T-helper 2 cell treated with Interferon-gamma antibody and Interleukin-4, amounts not matched to agents 5 μg/mL and 100 μg/mL, for 36 hours (primary cell): ENCODE measurements around the gene NEK4.
A peak's percentile ranks its signal among the peaks of the same experiment; 100 is the strongest.
"Not testable (repeated sequence)": the region's sequence is repeated elsewhere in the genome, so short reads cannot be mapped to it uniquely, and the experiment has no call there.

Experiments
- DNase-seq: peaks from one replicate; pipeline ENCODE4 v3.0.0; 2021; ENCODE audit warnings: low spot score
- H3K27ac Mint-ChIP-seq: one replicate; pipeline ENCODE4 v1.8.0; 2021; ENCODE audit warnings: mild to moderate bottlenecking, mixed read lengths
- H3K27me3 Mint-ChIP-seq: one replicate; pipeline ENCODE4 v1.8.0; 2021; ENCODE audit warnings: low read depth, mixed read lengths
- H3K36me3 Mint-ChIP-seq: one replicate; pipeline ENCODE4 v1.8.0; 2021; ENCODE audit warnings: low read depth, mixed read lengths
- H3K4me1 Mint-ChIP-seq: one replicate; pipeline ENCODE4 v1.8.0; 2021; ENCODE audit warnings: low read depth, mixed read lengths
- H3K4me3 Mint-ChIP-seq: one replicate; pipeline ENCODE4 v1.8.0; 2022; ENCODE audit warnings: mild to moderate bottlenecking, moderate library complexity, mixed read lengths
- H3K9me3 Mint-ChIP-seq: one replicate; pipeline ENCODE4 v1.8.0; 2021; ENCODE audit warnings: mixed read lengths

Gene NEK4

GRCh38 chr3:52777959-52778805 lies 7.4 kb upstream of the NEK4 start:
- no peaks in the 10 kb centered on the region for H3K4me1 Mint-ChIP-seq
- no peaks in the 10 kb centered on the region for H3K9me3 Mint-ChIP-seq
- no peaks in the 10 kb centered on the region for H3K36me3 Mint-ChIP-seq
- H3K4me3 Mint-ChIP-seq = no peak overlapping the region
- no peak overlapping the region for H3K27ac Mint-ChIP-seq
- DNase-seq = no peak
- H3K27me3 Mint-ChIP-seq = no peaks in the 10 kb centered on the region

GRCh38 chr3:52777127-52777958 lies 6.6 kb upstream of the NEK4 start, which contains the start of gene ITIH1:
Gene ITIH1 (plus strand): TSS chr3:52777599. CDS start chr3:52777616, 17 bp downstream.
- Mint-ChIP-seq H3K9me3 (no peaks in the 10 kb centered on the region), H3K36me3 (no peaks in the 10 kb centered on the region), H3K27me3 (no peaks in the 10 kb centered on the region), H3K27ac (no peak within 1 kb of the TSS), H3K4me1 (no peaks in the 10 kb centered on the region), H3K4me3 (no peak within 1 kb of the TSS)
- no peak for DNase-seq

DNA sequence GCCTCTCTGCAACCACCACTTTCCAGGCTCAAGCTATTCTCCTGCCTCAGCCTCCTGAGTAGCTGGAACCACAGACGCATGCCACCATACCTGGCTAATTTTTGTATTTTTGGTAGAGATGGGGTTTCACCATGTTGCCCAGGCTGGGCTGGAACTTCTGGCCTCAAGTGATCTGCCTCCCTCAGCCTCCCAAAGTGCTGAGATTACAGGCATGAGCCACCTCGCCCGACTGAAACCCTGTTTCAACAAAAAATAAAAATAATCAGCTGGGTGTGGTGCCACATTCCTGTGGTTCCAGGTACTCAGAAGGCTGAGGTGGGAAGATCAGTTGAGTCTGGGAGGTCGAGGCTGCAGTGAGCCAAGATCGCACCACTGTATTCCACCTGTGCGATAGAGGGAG lies 5.7 kb upstream of the NEK4 start:
- H3K27ac Mint-ChIP-seq, DNase-seq: not testable (repeated sequence)

DNA sequence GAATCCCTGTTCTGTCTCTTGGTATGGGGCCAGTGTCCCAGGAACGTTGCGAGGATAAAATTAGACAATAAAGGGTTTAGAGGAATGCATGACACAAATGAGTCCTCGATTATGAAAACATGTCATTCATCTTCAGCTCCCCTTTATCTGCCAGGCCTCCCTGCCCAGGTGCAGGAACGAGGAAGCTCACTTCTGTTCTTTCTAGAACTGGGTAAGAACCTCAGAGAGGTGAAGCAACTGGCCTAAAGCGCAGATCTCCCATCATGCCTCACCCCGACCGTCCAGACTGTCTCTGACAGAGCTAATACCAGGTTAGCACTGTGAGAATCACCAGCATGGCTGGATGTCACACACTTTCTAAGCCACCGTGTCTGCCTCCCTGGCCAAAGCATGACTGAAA lies 5.1 kb upstream of the NEK4 start:
- Mint-ChIP-seq H3K27me3 (no peaks in the 10 kb centered on the region), H3K27ac (no peak overlapping the region), H3K4me3 (no peak overlapping the region), H3K36me3 (no peaks in the 10 kb centered on the region), H3K9me3 (no peaks in the 10 kb centered on the region), H3K4me1 (peaks cover 8% of the 10 kb centered on the region)
- no peak for DNase-seq

More for the DNA sequence above, 5.7 kb upstream of the NEK4 start:
- H3K4me1 Mint-ChIP-seq, H3K9me3 Mint-ChIP-seq, H3K4me3 Mint-ChIP-seq, H3K36me3 Mint-ChIP-seq, H3K27me3 Mint-ChIP-seq: not testable (repeated sequence)

DNA sequence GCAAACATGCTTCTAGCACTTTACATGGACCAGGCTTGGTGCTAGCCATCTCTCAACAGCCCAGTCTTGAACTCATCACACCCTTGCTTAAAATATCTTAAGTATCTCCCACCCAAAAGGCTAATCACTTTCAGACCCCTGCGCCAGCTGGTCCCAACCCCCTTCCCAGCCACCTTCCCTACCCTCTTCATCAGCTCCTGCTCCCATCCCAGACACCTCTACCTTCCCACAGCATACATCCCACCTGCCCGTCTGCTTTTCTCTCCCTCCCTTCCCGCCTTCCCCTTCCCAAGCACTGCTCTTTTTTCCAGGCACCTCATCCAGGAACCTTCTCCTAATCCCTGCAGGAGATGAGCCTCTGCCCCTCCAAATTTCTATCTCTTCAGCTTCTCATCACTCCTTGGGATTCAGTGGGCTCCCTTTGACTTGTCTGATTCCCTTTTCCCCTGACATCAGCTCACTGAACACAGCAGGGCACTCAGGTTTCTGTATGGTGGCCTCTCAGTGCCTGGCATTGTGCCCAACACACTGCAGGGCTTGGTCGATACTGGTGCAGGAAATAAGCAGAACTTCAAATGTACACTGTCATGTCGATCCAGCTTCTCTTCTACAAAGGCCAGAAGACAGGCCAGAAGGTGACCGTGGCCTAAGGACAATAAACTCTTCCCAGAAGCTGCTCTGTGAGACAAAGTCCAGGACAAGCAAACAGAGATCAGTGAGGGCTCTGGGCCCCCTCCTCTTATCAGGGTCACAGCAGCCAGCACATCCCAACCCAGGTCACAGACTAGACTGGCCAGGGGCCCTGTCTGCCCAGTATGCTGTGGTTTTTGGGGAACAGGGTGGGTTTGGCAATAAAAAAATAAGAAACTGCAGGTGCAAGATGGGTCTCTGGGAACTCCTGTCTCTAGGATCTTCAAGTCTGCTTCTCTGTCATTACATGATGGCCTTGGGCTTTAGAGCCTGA lies 4.4 kb upstream of the NEK4 start:
- no peak for DNase-seq
- H3K27me3 Mint-ChIP-seq = no peaks in the 10 kb centered on the region
- peaks cover 8% of the 10 kb centered on the region for H3K4me1 Mint-ChIP-seq
- no peak overlapping the region for H3K4me3 Mint-ChIP-seq
- no peak overlapping the region for H3K27ac Mint-ChIP-seq
- no peaks in the 10 kb centered on the region for H3K9me3 Mint-ChIP-seq
- H3K36me3 Mint-ChIP-seq = no peaks in the 10 kb centered on the region

- no peak overlapping the region for H3K27ac Mint-ChIP-seq
- H3K4me3 Mint-ChIP-seq = no peak overlapping the region
- no peak for DNase-seq
- H3K9me3 Mint-ChIP-seq = no peaks in the 10 kb centered on the region
- peaks cover 18% of the 10 kb centered on the region for H3K4me1 Mint-ChIP-seq
- H3K36me3 Mint-ChIP-seq = no peaks in the 10 kb centered on the region
- no peaks in the 10 kb centered on the region for H3K27me3 Mint-ChIP-seq
Observed at GRCh38 chr3:52774066-52774713, 3.5 kb upstream of the NEK4 start.

GRCh38 chr3:52773361-52774065 lies 2.8 kb upstream of the NEK4 start:
- no peak for DNase-seq
- no peaks in the 10 kb centered on the region for H3K36me3 Mint-ChIP-seq

DNA sequence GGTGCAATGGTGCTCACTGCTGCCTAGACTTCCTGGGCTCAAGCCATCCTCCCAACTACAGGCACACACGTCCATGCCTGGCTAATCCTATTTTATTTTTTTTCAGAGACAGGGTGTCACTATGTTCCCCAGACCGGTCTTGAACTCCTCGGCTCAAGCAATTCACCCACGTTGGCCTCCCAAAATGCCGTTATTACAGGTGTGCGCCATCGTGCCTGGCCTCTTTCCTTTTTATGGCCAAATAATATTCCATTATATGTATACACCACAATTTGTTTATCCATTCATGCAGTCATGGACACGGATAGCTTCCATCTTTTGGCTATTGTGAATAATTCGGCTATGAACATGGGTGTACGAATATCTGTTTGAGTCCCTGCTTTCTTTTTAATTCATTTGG lies 962 bp upstream of the NEK4 start:
- Mint-ChIP-seq H3K4me3 (peak overlapping the region; percentile 87), H3K27me3 (no peaks in the 10 kb centered on the region), H3K9me3 (no peaks in the 10 kb centered on the region), H3K4me1 (peaks cover 21% of the 10 kb centered on the region), H3K36me3 (peaks cover 3% of the 10 kb centered on the region), H3K27ac (peak overlapping the region; percentile 95)
- no peak for DNase-seq

More at GRCh38 chr3:52773361-52774065, 2.8 kb upstream of the NEK4 start:
- Mint-ChIP-seq H3K27me3 (no peaks in the 10 kb centered on the region), H3K27ac (no peak overlapping the region), H3K4me1 (peaks cover 21% of the 10 kb centered on the region), H3K4me3 (no peak overlapping the region), H3K9me3 (no peaks in the 10 kb centered on the region)

GRCh38 chr3:52771334-52771681 lies 568 bp upstream of the NEK4 start:
- peaks cover 3% of the 10 kb centered on the region for H3K36me3 Mint-ChIP-seq
- DNase-seq = no peak

DNA sequence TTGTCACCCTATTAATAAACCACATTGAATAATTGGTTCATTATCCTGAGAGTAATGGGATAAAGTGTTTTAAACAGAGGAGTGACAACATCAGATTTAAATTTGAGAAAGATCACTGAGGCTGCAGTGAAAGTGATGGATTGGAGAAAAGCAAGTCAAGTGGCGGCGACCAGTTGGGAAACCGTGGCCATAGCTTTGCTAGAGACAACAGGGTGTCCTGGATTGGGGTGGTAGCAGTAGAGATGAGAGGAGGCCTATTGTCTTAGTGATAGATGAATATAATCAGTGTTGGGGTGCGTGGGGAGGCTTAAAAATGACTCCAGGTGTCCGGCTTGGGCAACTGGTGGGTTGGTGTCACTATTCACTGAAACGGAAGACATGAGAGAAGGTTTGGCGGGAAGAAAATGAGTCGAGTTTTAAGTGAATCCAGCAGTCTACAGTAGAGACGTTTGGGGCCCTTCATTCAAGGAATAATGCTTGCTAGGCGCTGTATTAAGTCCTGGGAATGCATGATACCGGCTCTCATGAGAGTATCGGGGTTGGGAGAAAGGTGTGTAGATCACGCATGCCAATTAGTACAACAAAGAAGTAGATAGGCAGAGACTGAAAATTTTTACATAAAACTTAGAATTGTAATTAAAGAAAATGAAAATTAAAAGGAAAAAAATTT lies 819 bp downstream of the NEK4 start:
- Mint-ChIP-seq H3K4me3 (peak overlapping the region; percentile 87), H3K4me1 (peaks cover 21% of the 10 kb centered on the region), H3K9me3 (no peaks in the 10 kb centered on the region), H3K36me3 (peaks cover 8% of the 10 kb centered on the region), H3K27ac (peak overlapping the region; percentile 81), H3K27me3 (no peaks in the 10 kb centered on the region)
- DNase-seq = no peak

More at GRCh38 chr3:52771334-52771681, 568 bp upstream of the NEK4 start:
- H3K27ac Mint-ChIP-seq = peak overlapping the region; percentile 95
- H3K9me3 Mint-ChIP-seq = no peaks in the 10 kb centered on the region
- H3K4me1 Mint-ChIP-seq = peaks cover 21% of the 10 kb centered on the region
- H3K27me3 Mint-ChIP-seq = no peaks in the 10 kb centered on the region
- peak overlapping the region; percentile 87 for H3K4me3 Mint-ChIP-seq

GRCh38 chr3:52763466-52763865 lies 7.3 kb downstream of the NEK4 start:
- H3K4me1 Mint-ChIP-seq = peaks cover under 1% of the 10 kb centered on the region

GRCh38 chr3:52756141-52756540 lies 14.6 kb downstream of the NEK4 start:
- Mint-ChIP-seq H3K27ac (no peak overlapping the region), H3K9me3 (no peaks in the 10 kb centered on the region), H3K36me3 (peaks cover 40% of the 10 kb centered on the region), H3K4me3 (no peak overlapping the region), H3K4me1 (no peaks in the 10 kb centered on the region), H3K27me3 (no peaks in the 10 kb centered on the region)
- DNase-seq = no peak

More at GRCh38 chr3:52763466-52763865, 7.3 kb downstream of the NEK4 start:
- Mint-ChIP-seq H3K27ac (no peak overlapping the region), H3K36me3 (peaks cover 29% of the 10 kb centered on the region), H3K4me3 (no peak overlapping the region), H3K27me3 (no peaks in the 10 kb centered on the region), H3K9me3 (no peaks in the 10 kb centered on the region)
- no peak for DNase-seq
